Trophoblast cell (in vitro differentiated cells and primary cell): ENCODE measurements around the gene NUP54.

Source experiments
- DNase-seq, 2 donors: peaks; one replicate each; pipeline ENCODE4 v3.0.0-alpha.2; 2016
- H2AFZ ChIP-seq: 2 replicates; pipeline ENCODE4 v1.6.1; 2013; ENCODE audit warnings: low read length, moderate library complexity, mild to moderate bottlenecking; ENCODE audit not compliant: insufficient read depth, poor library complexity
- H2AK5ac ChIP-seq: 2 replicates; pipeline ENCODE4 v1.6.1; 2013; ENCODE audit warnings: mild to moderate bottlenecking, low read length
- H2BK120ac ChIP-seq: 2 replicates; pipeline ENCODE4 v1.6.1; 2013; ENCODE audit warnings: low read length, mild to moderate bottlenecking, moderate library complexity; ENCODE audit not compliant: insufficient read depth, poor library complexity
- H2BK12ac ChIP-seq: 2 replicates; pipeline ENCODE4 v1.6.1; 2013; ENCODE audit warnings: mild to moderate bottlenecking, low read length, moderate library complexity
- H2BK5ac ChIP-seq: 2 replicates; pipeline ENCODE4 v1.6.1; 2013; ENCODE audit warnings: low read length, low read depth, moderate library complexity, mild to moderate bottlenecking; ENCODE audit not compliant: poor library complexity
- H3K14ac ChIP-seq: 2 replicates; pipeline ENCODE4 v1.6.1; 2013; ENCODE audit warnings: mild to moderate bottlenecking, low read length
- H3K18ac ChIP-seq: 2 replicates; pipeline ENCODE4 v1.6.1; 2013; ENCODE audit warnings: mild to moderate bottlenecking, low read length
- H3K23ac ChIP-seq: 2 replicates; pipeline ENCODE4 v1.6.1; 2013; ENCODE audit warnings: low read length
- H3K27ac ChIP-seq: 2 replicates; pipeline ENCODE4 v1.5.1; 2013; ENCODE audit warnings: low read depth, mild to moderate bottlenecking, inconsistent platforms, low read length, moderate library complexity
- H3K27me3 ChIP-seq: 2 replicates; pipeline ENCODE4 v1.6.1; 2013; ENCODE audit warnings: inconsistent platforms, mild to moderate bottlenecking, low read length, moderate library complexity; ENCODE audit not compliant: insufficient read depth
- H3K36me3 ChIP-seq, 2 experiments: 1 replicate in 1 of 2; 2 replicates in 1 of 2; pipeline ENCODE4 v1.6.1; 2013; ENCODE audit warnings: low read length in 2 of 2, mild to moderate bottlenecking in 2 of 2, moderate library complexity in 1 of 2; ENCODE audit not compliant: insufficient read depth in 2 of 2, control insufficient read depth in 1 of 2
- H3K4ac ChIP-seq: 2 replicates; pipeline ENCODE4 v1.6.1; 2013; ENCODE audit warnings: low read depth, mild to moderate bottlenecking, low read length, moderate library complexity
- H3K4me1 ChIP-seq, 2 experiments: 1 replicate in 1 of 2; 2 replicates in 1 of 2; pipeline ENCODE4 v1.6.1; 2013; ENCODE audit warnings: low read length in 2 of 2, mild to moderate bottlenecking in 2 of 2, moderate library complexity in 1 of 2; ENCODE audit not compliant: insufficient read depth in 2 of 2, control insufficient read depth in 1 of 2
- H3K4me2 ChIP-seq: 2 replicates; pipeline ENCODE4 v1.6.1; 2013; ENCODE audit warnings: inconsistent platforms, mild to moderate bottlenecking, low read length, moderate library complexity
- H3K4me3 ChIP-seq: 2 replicates; pipeline ENCODE4 v1.5.1; 2013; ENCODE audit warnings: mild to moderate bottlenecking, low read depth, low read length, inconsistent platforms
- H3K79me1 ChIP-seq: one replicate; pipeline ENCODE4 v1.6.1; 2013; ENCODE audit warnings: low read length
- H3K79me2 ChIP-seq: 2 replicates; pipeline ENCODE4 v1.6.1; 2013; ENCODE audit warnings: low read length, mild to moderate bottlenecking; ENCODE audit not compliant: control insufficient read depth, insufficient read depth, poor library complexity
- H3K9ac ChIP-seq: 2 replicates; pipeline ENCODE4 v1.6.1; 2013; ENCODE audit warnings: mild to moderate bottlenecking, low read length
- H3K9me3 ChIP-seq: 2 replicates; pipeline ENCODE4 v1.6.1; 2013; ENCODE audit warnings: low read depth, mild to moderate bottlenecking, control low read depth, inconsistent platforms, low read length; ENCODE audit not compliant: insufficient read depth
- H4K12ac ChIP-seq: 2 replicates; pipeline ENCODE4 v1.6.1; 2013; ENCODE audit warnings: low read depth, mild to moderate bottlenecking, low read length, moderate library complexity
- H4K8ac ChIP-seq: 2 replicates; pipeline ENCODE4 v1.6.1; 2013; ENCODE audit warnings: low read depth, mild to moderate bottlenecking, low read length, moderate library complexity
- H4K91ac ChIP-seq: one replicate; pipeline ENCODE4 v1.6.1; 2013; ENCODE audit warnings: low read depth, mild to moderate bottlenecking, low read length, moderate library complexity
- WGBS: extraction: QIAGEN DNeasy Blood & Tissue Kit; methylation state at CpG from one replicate; pipeline ENCODE4 v1.1.7; 2013; ENCODE audit warnings: missing lambda C conversion rate; ENCODE audit not compliant: insufficient read length, insufficient coverage; ENCODE audit errors: extremely low coverage; 5-methylcytosine and 5-hydroxymethylcytosine counted together

The NUP54 gene

DNA sequence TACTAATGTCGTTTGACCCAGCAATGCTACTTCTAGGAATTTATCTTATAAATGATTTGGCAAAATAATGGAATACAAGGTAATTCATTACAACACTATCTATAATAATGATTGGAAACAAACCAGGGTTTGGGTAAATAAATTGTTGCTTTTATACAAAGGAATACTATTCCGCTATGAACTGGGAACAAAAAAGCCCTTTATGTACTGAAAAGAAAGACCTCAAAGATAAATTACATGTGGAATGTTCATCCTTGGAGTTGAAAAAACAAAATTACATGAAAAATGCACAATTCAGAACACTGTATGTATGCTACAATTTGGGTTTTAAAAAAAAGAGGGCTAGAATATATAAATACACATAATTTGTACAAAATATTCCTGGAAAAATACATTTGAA lies 5.2 kb upstream of the NUP54 start:
- Histone ChIP-seq H3K36me3 (no peaks in the 10 kb centered on the region), H2AFZ (no peak overlapping the region), H2BK12ac (no peak overlapping the region), H3K9me3 (no peaks in the 10 kb centered on the region), H3K4me1 (no peaks in the 10 kb centered on the region), H3K27me3 (no peaks in the 10 kb centered on the region), H3K4ac (no peak overlapping the region), H3K4me3 (no peak overlapping the region), H4K12ac (no peak overlapping the region), H3K18ac (no peak overlapping the region), H3K14ac (no peak overlapping the region), H3K27ac (no peak overlapping the region), H4K91ac (no peak overlapping the region), H3K9ac (no peak overlapping the region), H3K79me2 (peaks cover 2% of the 10 kb centered on the region), H3K23ac (no peak overlapping the region), H3K4me2 (no peak overlapping the region), H2BK120ac (no peak overlapping the region), H2AK5ac (no peak overlapping the region), H2BK5ac (no peak overlapping the region), H3K79me1 (no peaks in the 10 kb centered on the region), H4K8ac (no peak overlapping the region)
- no CpG with 5 or more reads among the region's 2 CpGs for WGBS
- no peak for DNase-seq

DNA sequence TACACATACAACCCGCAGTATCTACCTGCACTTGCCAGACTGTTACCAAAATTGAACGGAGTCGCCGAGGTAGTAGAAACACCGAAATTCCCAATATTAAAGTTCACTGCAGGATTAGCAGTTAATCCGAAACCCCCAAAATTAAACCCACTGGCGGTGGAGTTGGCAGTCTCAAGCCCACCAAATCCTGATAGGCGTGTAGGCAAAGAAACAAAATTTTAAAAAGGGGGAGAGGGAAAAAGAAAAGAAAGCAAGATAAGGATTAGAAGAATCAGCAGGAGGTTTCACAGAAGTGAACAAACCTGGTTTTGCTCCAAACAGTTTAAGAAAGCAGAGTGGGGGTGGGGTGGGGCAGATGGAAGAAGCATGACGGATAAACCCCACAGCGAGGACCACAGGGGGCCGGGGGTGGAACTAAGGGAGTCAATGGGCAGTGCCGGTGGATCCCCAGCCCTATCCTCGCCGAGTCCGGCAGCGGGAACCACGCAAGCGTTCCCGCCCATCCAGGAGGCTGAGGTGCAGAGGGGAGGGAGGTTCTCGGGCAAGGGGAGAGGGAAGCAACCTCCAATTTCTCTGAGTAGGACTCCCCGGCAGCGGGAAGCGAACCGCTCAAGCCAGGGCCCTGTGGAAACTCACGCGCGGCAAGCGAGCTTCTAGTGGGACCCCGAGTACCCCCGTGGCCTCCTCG lies 599 bp downstream of the NUP54 start:
- peak overlapping the region; percentile 77 for H3K27ac ChIP-seq
- peak overlapping the region; percentile 58 for H3K18ac ChIP-seq
- peaks cover 0 to 2% of the 10 kb centered on the region in 2 experiments for H3K36me3 ChIP-seq
- H3K4ac ChIP-seq = peak overlapping the region; percentile 84
- H3K79me1 ChIP-seq = peaks cover 6% of the 10 kb centered on the region
- peaks cover 9% of the 10 kb centered on the region for H3K79me2 ChIP-seq
- peak overlapping the region; percentile 97 for H4K8ac ChIP-seq
- H4K91ac ChIP-seq = peak overlapping the region; percentile 72
- DNase-seq = peak; percentile 25 to 45
- H2BK5ac ChIP-seq = peak overlapping the region; percentile 59
- peak overlapping the region; percentile 83 for H3K14ac ChIP-seq
- peak overlapping the region; percentile 65 for H2BK120ac ChIP-seq
- H3K4me3 ChIP-seq = peak overlapping the region; percentile 81
- no peaks in the 10 kb centered on the region for H3K27me3 ChIP-seq
- H2AK5ac ChIP-seq = no peak overlapping the region
- H3K9ac ChIP-seq = peak overlapping the region; percentile 86
- no peaks in the 10 kb centered on the region for H3K4me1 ChIP-seq
- H3K23ac ChIP-seq = no peak overlapping the region
- H3K4me2 ChIP-seq = peak overlapping the region; percentile 99
- peak overlapping the region; percentile 84 for H4K12ac ChIP-seq
- no peaks in the 10 kb centered on the region for H3K9me3 ChIP-seq
- no CpG with 5 or more reads among the region's 31 CpGs for WGBS
- no peak overlapping the region for H2BK12ac ChIP-seq
- peak overlapping the region; percentile 89 for H2AFZ ChIP-seq

- no peak overlapping the region for H3K23ac ChIP-seq
- no peak overlapping the region for H3K27ac ChIP-seq
- no peak overlapping the region for H4K12ac ChIP-seq
- no peaks in the 10 kb centered on the region for H3K4me1 ChIP-seq
- DNase-seq = no peak
- no peak overlapping the region for H3K14ac ChIP-seq
- H2BK5ac ChIP-seq = no peak overlapping the region
- no peak overlapping the region for H2AK5ac ChIP-seq
- no peak overlapping the region for H3K4ac ChIP-seq
- H3K18ac ChIP-seq = no peak overlapping the region
- H3K36me3 ChIP-seq = peaks cover 0 to 5% of the 10 kb centered on the region in 2 experiments
- no peak overlapping the region for H4K8ac ChIP-seq
- H4K91ac ChIP-seq = no peak overlapping the region
- H3K4me2 ChIP-seq = no peak overlapping the region
- no peak overlapping the region for H2BK12ac ChIP-seq
- peaks cover 6% of the 10 kb centered on the region for H3K79me1 ChIP-seq
- H3K79me2 ChIP-seq = peaks cover 9% of the 10 kb centered on the region
- no peaks in the 10 kb centered on the region for H3K9me3 ChIP-seq
- H2AFZ ChIP-seq = no peak overlapping the region
- no peak overlapping the region for H3K9ac ChIP-seq
- no peaks in the 10 kb centered on the region for H3K27me3 ChIP-seq
- H3K4me3 ChIP-seq = no peak overlapping the region
- no peak overlapping the region for H2BK120ac ChIP-seq
These were observed 3.7 kb downstream of the NUP54 start for GRCh38 chr4:76144546-76144945.

- no peak overlapping the region for H4K12ac ChIP-seq
- no peak overlapping the region for H3K18ac ChIP-seq
- no peak overlapping the region for H3K4me3 ChIP-seq
- H3K14ac ChIP-seq = no peak overlapping the region
- H3K27me3 ChIP-seq = no peaks in the 10 kb centered on the region
- H3K79me1 ChIP-seq = no peaks in the 10 kb centered on the region
- no peak overlapping the region for H4K8ac ChIP-seq
- H2AFZ ChIP-seq = no peak overlapping the region
- no peak for DNase-seq
- no peak overlapping the region for H2BK12ac ChIP-seq
- no peak overlapping the region for H4K91ac ChIP-seq
- H3K27ac ChIP-seq = no peak overlapping the region
- WGBS = no CpG with 5 or more reads among the region's 3 CpGs
- no peaks in the 10 kb centered on the region for H3K4me1 ChIP-seq
- no peak overlapping the region for H2BK120ac ChIP-seq
- no peak overlapping the region for H3K9ac ChIP-seq
- no peak overlapping the region for H3K23ac ChIP-seq
- H2AK5ac ChIP-seq = no peak overlapping the region
- H3K36me3 ChIP-seq = peaks cover 0 to 11% of the 10 kb centered on the region in 2 experiments
- no peak overlapping the region for H2BK5ac ChIP-seq
- H3K4me2 ChIP-seq = no peak overlapping the region
- no peaks in the 10 kb centered on the region for H3K9me3 ChIP-seq
- no peaks in the 10 kb centered on the region for H3K79me2 ChIP-seq
- H3K4ac ChIP-seq = no peak overlapping the region
These were observed 7.0 kb downstream of the NUP54 start for GRCh38 chr4:76141241-76141640.
